ENCODE measurements around the gene NSMCE4A. TPM values are rescaled to one million over a fixed set of nuclear protein-coding genes. Genes with fewer than 3 reads are reported as not detected.
A peak's percentile ranks its signal among the peaks of the same experiment; 100 is the strongest.

The NSMCE4A gene
- total RNA-seq, 1 experiment from 2014 or later: 64.4 TPM

- TF ChIP-seq STAT6 (CRISPR knock-in tag; conservative IDR thresholded peaks at IDR 0.05; ENCODE audit: low read depth): peak; percentile 29; the same call in 1 of the 2 replicates
- no peak for TF ChIP-seq ZNF425 (CRISPR knock-in tag; conservative IDR thresholded peaks at IDR 0.05)
- TF ChIP-seq TEAD4 (CRISPR knock-in tag; IDR thresholded peaks at IDR 0.05): no peak
- no peak for TF ChIP-seq PRRX2 (CRISPR knock-in tag; IDR thresholded peaks at IDR 0.05)
- TF ChIP-seq JAZF1 (CRISPR knock-in tag; IDR thresholded peaks at IDR 0.05): no peak
- no peak for TF ChIP-seq TCF7 (CRISPR knock-in tag; IDR thresholded peaks at IDR 0.05; ENCODE audit: low read depth)
- no peak for TF ChIP-seq ATF6 (CRISPR knock-in tag; IDR thresholded peaks at IDR 0.05)
- TF ChIP-seq ZNF232 (CRISPR knock-in tag; IDR thresholded peaks at IDR 0.05): peak; percentile 50; the same call in 1 of the 2 replicates
- TF ChIP-seq ZNF281 (CRISPR knock-in tag; IDR thresholded peaks at IDR 0.05): no peak
- TF ChIP-seq CREM (CRISPR knock-in tag; IDR thresholded peaks at IDR 0.05): peak; percentile 70
- no peak for TF ChIP-seq ZNF512 (CRISPR knock-in tag; IDR thresholded peaks at IDR 0.05; ENCODE audit: borderline replicate concordance)
- 0 out of 2 replicates have a peak, but pooled peaks have one; percentile 35 for TF ChIP-seq NR3C1 (CRISPR knock-in tag; conservative IDR thresholded peaks at IDR 0.05; ENCODE audit: low read depth)
- no peak for TF ChIP-seq OVOL2 (CRISPR knock-in tag; IDR thresholded peaks at IDR 0.05; ENCODE audit: borderline replicate concordance)
These were observed 47.0 kb downstream of the NSMCE4A start, which contains the start of gene ATE1 (continued) for GRCh38 chr10:121927841-121928527.
